GM12878 (cell line): Measurements from ENCODE around the gene LRRC59. TPM values are rescaled to one million over a fixed set of nuclear protein-coding genes. Genes with fewer than 3 reads are reported as not detected.

Experiments
- ATAC-seq: fragments of 200-7000 bp; cut with Tn5 transposase; 3 replicates; pipeline ENCODE4 v1.9.1; 2020; ENCODE audit warnings: mild to moderate bottlenecking, moderate library complexity
- BruUV-seq: library from RNA; stranded (reverse); fragments of 400-500 nt; replicated peaks from 2 replicates; lab custom pipeline; 2021; lab: Mats Ljungman, UMichigan
- CTCF ChIA-PET: fragments of 300-600 bp; sonication (Branson Sonifier 250); formaldehyde crosslinking; extraction: SDS; loops from one replicate; lab custom pipeline; 2021; ENCODE audit warnings: inconsistent platforms; lab: Yijun Ruan, JAX
- POLR2A ChIA-PET: fragments of 350-600 bp; formaldehyde crosslinking; extraction: SDS; loops from one replicate; lab custom pipeline; 2021; ENCODE audit warnings: inconsistent platforms; lab: Charles Lee
- RAD21 ChIA-PET: fragments of 300-600 bp; sonication (Branson Sonifier 250); formaldehyde crosslinking; loops from one replicate; lab custom pipeline; 2023; ENCODE audit warnings: antibody characterized with exemption; ENCODE audit not compliant: unreplicated experiment; lab: Charles Lee
- SMC1A ChIA-PET: fragments of 300-600 bp; sonication (Branson Sonifier 250); formaldehyde crosslinking; loops from one replicate; lab custom pipeline; 2023; ENCODE audit not compliant: unreplicated experiment, uncharacterized antibody; lab: Charles Lee
- DNase-seq: peaks from one replicate; pipeline ENCODE4 v3.0.0-alpha.2; 2011; ENCODE audit warnings: low read depth, low spot score
- FAIRE-seq: peaks from 3 replicates; lab custom pipeline; 2011; peaks lifted over from hg19 to GRCh38; lab: Jason Lieb, UNC
- H2AFZ ChIP-seq: 2 replicates; pipeline ENCODE4 v1.6.0; 2011; ENCODE audit warnings: low read depth, low read length, control low read depth; ENCODE audit not compliant: control insufficient read depth
- H3K27ac ChIP-seq: 2 replicates; pipeline ENCODE4 v1.5.1; 2011; ENCODE audit warnings: control low read depth; ENCODE audit not compliant: control insufficient read depth, insufficient read depth
- H3K27me3 ChIP-seq, 2 experiments: replicated peaks in 1 of 2; 2 replicates each; pipeline versions ENCODE4 v1.6.0 to v1.6.1; 2011; ENCODE audit warnings: low read length in 1 of 2; ENCODE audit not compliant: control insufficient read depth in 2 of 2, insufficient read depth in 2 of 2
- H3K36me3 ChIP-seq, 2 experiments: 2 replicates each; pipeline ENCODE4 v1.5.1; 2011; ENCODE audit warnings: low read length in 1 of 2; ENCODE audit not compliant: control insufficient read depth in 2 of 2, insufficient read depth in 2 of 2
- H3K4me1 ChIP-seq: 2 replicates; pipeline ENCODE4 v1.6.1; 2011; ENCODE audit warnings: mild to moderate bottlenecking, low read length, moderate library complexity, mixed read lengths; ENCODE audit not compliant: control insufficient read depth, insufficient read depth
- H3K4me2 ChIP-seq: 2 replicates; pipeline ENCODE4 v1.6.0; 2011; ENCODE audit warnings: control low read depth; ENCODE audit not compliant: control insufficient read depth, insufficient read depth
- H3K4me3 ChIP-seq: fragments of 200-600 bp; sonication (generic); 2 replicates; pipeline ENCODE4 v1.5.1; 2016
- H3K79me2 ChIP-seq: 2 replicates; pipeline ENCODE4 v1.6.0; 2011; ENCODE audit warnings: low read length; ENCODE audit not compliant: control insufficient read depth, insufficient read depth
- H3K9ac ChIP-seq: 2 replicates; pipeline ENCODE4 v1.8.0; 2011; ENCODE audit warnings: low read length, control low read depth, mixed read lengths; ENCODE audit not compliant: control insufficient read depth, insufficient read depth
- H3K9me3 ChIP-seq: replicated peaks from 3 replicates; pipeline ENCODE4 v1.5.1; 2011; ENCODE audit warnings: mild to moderate bottlenecking, low read length; ENCODE audit not compliant: control insufficient read depth, insufficient read depth
- H4K20me1 ChIP-seq: 2 replicates; pipeline ENCODE4 v1.6.0; 2011; ENCODE audit not compliant: control insufficient read depth, insufficient read depth
- CHD2 ChIP-seq: IDR thresholded peaks from 2 replicates; pipeline ENCODE4 v1.6.1; 2011; ENCODE audit warnings: low read depth, low read length, improper control_type of control experiment, borderline replicate concordance
- EGR1 ChIP-seq, 2 experiments: IDR thresholded peaks; 1 replicate in 1 of 2; 2 replicates in 1 of 2; pipeline ENCODE4 v1.6.1; 2011 to 2012; ENCODE audit warnings: low read depth in 2 of 2, low read length in 2 of 2, borderline replicate concordance in 1 of 2, mild to moderate bottlenecking in 1 of 2, moderate library complexity in 1 of 2
- HDAC2 ChIP-seq: fragments of 200-600 bp; sonication (generic); IDR thresholded peaks from 2 replicates; pipeline ENCODE4 v1.6.1; 2017
- KLF5 ChIP-seq: fragments of 450-650 bp; IDR thresholded peaks from 2 replicates; pipeline ENCODE4 v1.6.1; 2014; ENCODE audit warnings: mild to moderate bottlenecking; ENCODE audit not compliant: partially characterized antibody
- MTA3 ChIP-seq: IDR thresholded peaks from 2 replicates; pipeline ENCODE4 v1.6.1; 2012; ENCODE audit warnings: low read length, inconsistent platforms, borderline replicate concordance
- NR2C1 ChIP-seq: fragments of 450-650 bp; IDR thresholded peaks from 2 replicates; pipeline ENCODE4 v1.6.1; 2017; ENCODE audit warnings: antibody characterized with exemption, mild to moderate bottlenecking, moderate library complexity
- SREBF2 ChIP-seq: IDR thresholded peaks from 2 replicates; pipeline ENCODE4 v1.6.1; 2012; ENCODE audit warnings: mild to moderate bottlenecking, low read length
- ZNF592 ChIP-seq: fragments of 450-650 bp; IDR thresholded peaks from 2 replicates; pipeline ENCODE4 v1.6.1; 2017; ENCODE audit warnings: mild to moderate bottlenecking, moderate library complexity
- WGBS: methylation state at CpG from one replicate; pipeline ENCODE4 v1.1.6; 2016; ENCODE audit warnings: low lambda C conversion rate; ENCODE audit not compliant: insufficient replicate concordance, insufficient coverage; ENCODE audit errors: missing lambda C conversion rate; 5-methylcytosine and 5-hydroxymethylcytosine counted together
- in situ Hi-C: fragments of 300-500 bp; cut with MboI; formaldehyde crosslinking; loops from 9 replicates; pipeline ENCODE4 v1.14.3; 2018; ENCODE audit warnings: mixed read lengths
- intact Hi-C: fragments of 100-400 bp; cut with micrococcal nuclease; formaldehyde crosslinking; loops from one replicate; pipeline ENCODE4 v1.14.2; 2022; ENCODE audit not compliant: unreplicated experiment
- polyA plus RNA-seq, 11 experiments: library from polyadenylated mRNA; depleted of rRNA in 4 of 11; unstranded in 6 of 11; stranded (reverse) in 5 of 11; fragments of >200 nt; fragmentation: Nextera tagmentation in 4 of 11; fragmentation: Illumina TruSeq in 1 of 11; extraction: Ambion mirVana in 4 of 11; extraction: Trizol in 1 of 11; gene quantifications; 1 replicate in 1 of 11; 2 replicates in 10 of 11; pipeline versions ENCODE4 v1.2.1 to v1.2.3, GENCODE V29; 2011 to 2016; ENCODE audit warnings: inconsistent platforms in 2 of 11, missing spikeins in 2 of 11, low read depth in 1 of 11
- total RNA-seq, 4 experiments: library from RNA; depleted of rRNA in 3 of 4; stranded (reverse); fragments of >200 nt in 3 of 4; fragmentation: Illumina TruSeq in 1 of 4; extraction: Trizol in 1 of 4; gene quantifications; 2 replicates each; pipeline versions ENCODE4 v1.2.1 to v1.2.3, GENCODE V29; 2013 to 2021
- TF ChIP-seq, protein P1 (sequence below): IDR thresholded peaks from 2 replicates; pipeline ENCODE4 v1.6.1; 2011; ENCODE audit warnings: borderline replicate concordance, low read depth, mild to moderate bottlenecking, moderate library complexity, low read length; ENCODE audit not compliant: insufficient read depth, poor library complexity, severe bottlenecking

LRRC59 gene
- total and polyA plus RNA-seq, 10 of the 15 experiments (the other 5 are each of a cell fraction or from before 2014, with no cell fraction given) = 8.8 to 82.2 (median 63.0) TPM

DNA sequence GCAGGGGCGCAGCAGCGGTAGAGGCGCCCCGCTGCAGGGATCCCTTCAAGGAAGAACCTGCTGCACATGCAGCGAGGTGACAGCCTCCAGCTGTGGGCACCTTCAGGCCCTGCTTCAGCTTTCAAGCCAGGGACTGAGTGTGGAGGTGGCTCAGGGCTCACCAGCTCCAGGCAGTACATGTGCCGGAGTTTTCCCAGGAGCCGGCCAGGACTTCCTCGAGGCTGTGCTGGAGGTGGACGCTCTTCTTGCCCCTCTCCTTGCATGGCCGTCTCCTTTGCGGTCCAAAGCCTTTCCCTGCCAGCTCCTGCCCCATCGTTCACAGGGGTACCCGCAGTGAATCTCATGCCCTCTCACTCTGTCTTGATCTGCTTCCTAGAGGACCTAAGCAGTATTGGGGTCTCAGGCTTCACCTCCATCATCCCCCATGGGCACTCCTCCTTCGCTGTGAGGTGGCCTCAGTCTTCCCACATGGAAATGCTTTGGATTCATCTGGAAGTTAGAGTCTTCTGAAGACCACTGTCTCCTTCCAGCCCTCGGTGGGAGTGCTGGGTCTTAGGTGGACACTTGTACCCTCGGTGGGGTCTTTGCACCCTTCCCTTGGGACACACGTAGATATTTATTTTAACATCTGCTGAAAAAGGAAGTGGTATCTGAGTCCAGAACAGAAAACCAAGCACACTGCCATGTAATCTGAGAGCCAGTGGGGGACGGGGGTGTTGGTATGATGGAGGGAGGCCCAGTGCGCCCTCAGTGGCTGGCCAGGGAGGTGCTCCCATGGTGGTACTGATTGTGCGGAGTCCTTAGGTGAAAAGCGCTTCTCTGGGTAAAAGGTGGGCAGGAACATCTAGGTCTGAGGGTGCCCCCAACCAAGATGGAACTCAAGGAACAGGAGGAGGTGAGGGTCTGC is 44.4 kb downstream of the LRRC59 start (continued):
- TF ChIP-seq MTA3 (no peak), HDAC2 (no peak)

DNA sequence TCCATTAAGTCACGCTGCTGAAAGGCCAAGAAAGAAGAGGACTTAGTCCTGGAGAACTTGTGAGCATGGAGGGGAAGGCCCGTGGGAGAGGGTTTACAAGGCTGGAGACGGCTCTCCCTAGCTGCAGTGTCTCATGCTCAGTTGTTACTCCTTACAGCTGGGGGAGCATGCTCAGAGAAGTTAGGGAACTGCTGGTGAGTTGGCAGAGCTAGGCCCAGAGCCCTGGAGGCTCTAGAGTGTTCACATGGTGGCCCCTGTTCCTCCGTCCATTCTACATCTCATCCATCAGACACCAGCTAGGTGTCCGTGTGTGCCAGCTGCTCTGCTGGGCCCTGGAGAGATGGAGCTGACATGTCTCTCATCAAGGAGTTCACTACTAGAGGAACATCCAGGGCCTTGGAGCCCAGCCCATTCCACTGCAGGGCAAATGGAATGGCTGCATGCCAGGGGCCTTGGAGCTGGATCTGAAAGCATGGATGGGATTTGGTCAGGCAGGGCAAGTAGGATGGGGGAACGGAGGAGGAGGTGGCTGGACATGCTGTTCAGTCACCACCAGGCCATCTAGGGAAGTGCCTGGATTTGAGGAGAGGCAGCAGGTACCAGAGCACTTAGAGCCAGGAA is 45.1 kb downstream of the LRRC59 start:
- H3K36me3 ChIP-seq = peaks cover 3 to 28% of the 10 kb centered on the region in 2 experiments; a peak in 3 of 4 replicates
- CTCF ChIA-PET = interaction anchor here (8.0 kb wide), 1 partner anchor 9 kb away, joined by 68 read pairs; no protein-coding TSS in a partner anchor
- BruUV-seq = no TSS peak
- H3K9ac ChIP-seq = no peak overlapping the region
- H2AFZ ChIP-seq = no peak overlapping the region
- no peak overlapping the region for H3K4me3 ChIP-seq
- no peak overlapping the region for H3K27ac ChIP-seq
- POLR2A ChIA-PET = interaction anchor here (0.8 kb wide), 1 partner anchor 9 kb away, joined by 3 read pairs; no protein-coding TSS in a partner anchor
- RAD21 ChIA-PET = no interaction called here
- no peaks in the 10 kb centered on the region for H3K79me2 ChIP-seq
- H3K9me3 ChIP-seq = no peaks in the 10 kb centered on the region
- no peaks in the 10 kb centered on the region; the same call in 1 of the 2 replicates for H3K4me1 ChIP-seq
- no peaks in the 10 kb centered on the region for H3K27me3 ChIP-seq
- no peak for ATAC-seq
- intact Hi-C loops = no loop called here
- SMC1A ChIA-PET = interaction anchor here (1.2 to 1.6 kb wide), 2 partner anchors 10 to 92 kb away, joined by 3 read pairs; no protein-coding TSS in a partner anchor
- TF ChIP-seq CHD2 (no peak), ZNF592 (no peak), SREBF2 (no peak), EGR1 (IDR thresholded peaks at IDR 0.05; ENCODE audit: borderline replicate concordance in 1 of 2, low read depth in 2 of 2, low read length in 2 of 2) (no peak), KLF5 (no peak), NR2C1 (no peak)
- TF ChIP-seq, protein P1, sequence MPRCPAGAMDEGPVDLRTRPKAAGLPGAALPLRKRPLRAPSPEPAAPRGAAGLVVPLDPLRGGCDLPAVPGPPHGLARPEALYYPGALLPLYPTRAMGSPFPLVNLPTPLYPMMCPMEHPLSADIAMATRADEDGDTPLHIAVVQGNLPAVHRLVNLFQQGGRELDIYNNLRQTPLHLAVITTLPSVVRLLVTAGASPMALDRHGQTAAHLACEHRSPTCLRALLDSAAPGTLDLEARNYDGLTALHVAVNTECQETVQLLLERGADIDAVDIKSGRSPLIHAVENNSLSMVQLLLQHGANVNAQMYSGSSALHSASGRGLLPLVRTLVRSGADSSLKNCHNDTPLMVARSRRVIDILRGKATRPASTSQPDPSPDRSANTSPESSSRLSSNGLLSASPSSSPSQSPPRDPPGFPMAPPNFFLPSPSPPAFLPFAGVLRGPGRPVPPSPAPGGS = no peak
- H4K20me1 ChIP-seq = no peaks in the 10 kb centered on the region
- H3K4me2 ChIP-seq = no peak overlapping the region
- in situ Hi-C loops = no loop called here
- FAIRE-seq = no peak
- DNase-seq = no peak
- WGBS = 84% methylated on average over 6 of the region's 6 CpGs
